ENCODE results near the gene GYG2. TPM values are rescaled to one million over a fixed set of nuclear protein-coding genes. Genes with fewer than 3 reads are reported as not detected.
A peak's percentile ranks its signal among the peaks of the same experiment; 100 is the strongest.

The GYG2 gene
- total RNA-seq, 2 experiments from 2014 or later, result not detected

GRCh38 chrX:2928191-2928582 lies 99.5 kb downstream of the GYG2 start:
- Mint-ChIP-seq H3K36me3 (peaks cover 2% of the 10 kb centered on the region), H3K27me3 (peaks cover 4% of the 10 kb centered on the region), H3K4me1 (no peaks in the 10 kb centered on the region), H3K4me3 (peak overlapping the region; percentile 52), H3K27ac (no peak overlapping the region), H3K9me3 (peaks cover 4% of the 10 kb centered on the region)
- no peak for DNase-seq

GRCh38 chrX:2928583-2929434 lies 100.1 kb downstream of the GYG2 start, which contains the start of gene ARSD:
TSS of gene ARSD (minus strand) at chrX:2929339. CDS start at chrX:2929275, 64 bp downstream.
- H3K27me3 Mint-ChIP-seq, result peaks cover 4% of the 10 kb centered on the region
- H3K27ac Mint-ChIP-seq, result peak within 1 kb of the TSS; percentile 38
- H3K4me1 Mint-ChIP-seq, result no peaks in the 10 kb centered on the region
- peaks cover 4% of the 10 kb centered on the region for H3K9me3 Mint-ChIP-seq
- peak within 1 kb of the TSS; percentile 77 for H3K4me3 Mint-ChIP-seq
- peaks cover 2% of the 10 kb centered on the region for H3K36me3 Mint-ChIP-seq
- DNase-seq, result peak; percentile 49

GRCh38 chrX:2931155-2931554 lies 102.4 kb downstream of the GYG2 start:
- Mint-ChIP-seq H3K36me3 (peaks cover 2% of the 10 kb centered on the region), H3K9me3 (peaks cover 4% of the 10 kb centered on the region), H3K4me3 (no peak overlapping the region), H3K27me3 (peaks cover 4% of the 10 kb centered on the region), H3K27ac (no peak overlapping the region), H3K4me1 (no peaks in the 10 kb centered on the region)
- DNase-seq, result no peak

- H3K9me3 Mint-ChIP-seq, result peaks cover 4% of the 10 kb centered on the region
- peaks cover 2% of the 10 kb centered on the region for H3K36me3 Mint-ChIP-seq
- no peak for DNase-seq
These were observed 102.9 kb downstream of the GYG2 start for GRCh38 chrX:2931612-2932011.

More at GRCh38 chrX:2931612-2932011, 102.9 kb downstream of the GYG2 start:
- Mint-ChIP-seq H3K4me1 (no peaks in the 10 kb centered on the region), H3K27me3 (peaks cover 6% of the 10 kb centered on the region), H3K4me3 (no peak overlapping the region), H3K27ac (no peak overlapping the region)

Other genes starting within 250 kb of the GYG2 start
- gene CD99, start 137.6 kb upstream of the GYG2 start, total RNA-seq, result 100 to 1,000 TPM; 112 to 116 TPM
- not detected for gene XG, start 76.9 kb upstream of the GYG2 start, total RNA-seq
- 1 to 10 TPM; 1.5 TPM for gene ARSD, start 100.4 kb downstream of the GYG2 start, total RNA-seq
- not detected for gene ARSH, start 177.6 kb downstream of the GYG2 start, total RNA-seq
- gene ARSF, start 212.5 kb downstream of the GYG2 start, total RNA-seq, result not detected